Right lobe of liver (tissue), 6 donors: ENCODE measurements around the gene TENM4. TPM values are rescaled to one million over a fixed set of nuclear protein-coding genes. Genes with fewer than 3 reads are reported as not detected.
"Not testable (repeated sequence)": the region's sequence is repeated elsewhere in the genome, so short reads cannot be mapped to it uniquely, and the experiment has no call there.

ENCODE experiments used
- ATAC-seq, 4 donors: fragments of 200-7000 bp; cut with Tn5 transposase; one replicate each; pipeline ENCODE4 v1.9.1; 2020; ENCODE audit warnings: mild to moderate bottlenecking in 4 of 4, moderate library complexity in 4 of 4
- DNase-seq, 3 donors: peaks; one replicate each; pipeline ENCODE4 v3.0.0-alpha.2; 2020
- H3K27ac ChIP-seq, 3 donors: fragments of 200-600 bp; one replicate each; pipeline ENCODE4 v1.8.0; 2022
- H3K27me3 ChIP-seq, 2 donors: fragments of 200-600 bp; one replicate each; pipeline ENCODE4 v1.8.0; 2022
- H3K36me3 ChIP-seq, 4 donors: fragments of 200-600 bp; sonication (generic) in 1 of 4; one replicate each; pipeline versions ENCODE4 v1.5.1 to v1.8.0; 2017 to 2022; ENCODE audit warnings: control low read depth in 1 of 4
- H3K4me1 ChIP-seq, 4 donors: fragments of 200-600 bp; sonication (generic) in 1 of 4; one replicate each; pipeline versions ENCODE4 v1.5.1 to v1.8.0; 2017 to 2022; ENCODE audit warnings: control low read depth in 1 of 4
- H3K4me3 ChIP-seq, 3 donors: fragments of 200-600 bp; one replicate each; pipeline ENCODE4 v1.8.0; 2022
- H3K9me3 ChIP-seq, 4 donors: fragments of 200-600 bp; sonication (generic) in 1 of 4; one replicate each; pipeline versions ENCODE4 v1.5.1 to v1.8.0; 2017 to 2022; ENCODE audit warnings: control low read depth in 1 of 4
- POLR2A ChIP-seq: fragments of 450-650 bp; IDR thresholded peaks from one replicate; pipeline ENCODE4 v1.6.1; 2017; ENCODE audit warnings: antibody characterized with exemption, mild to moderate bottlenecking
- WGBS: methylation state at CpG from one replicate; pipeline ENCODE4 v1.1.6; 2018; ENCODE audit warnings: low coverage, low lambda C conversion rate; ENCODE audit not compliant: insufficient coverage; ENCODE audit errors: missing lambda C conversion rate; 5-methylcytosine and 5-hydroxymethylcytosine counted together
- intact Hi-C, 2 donors: fragments of 100-400 bp; cut with DNase I; formaldehyde crosslinking; loops; one replicate each; pipeline versions ENCODE4 v1.11.2 to v1.14.1; 2022
- total RNA-seq, 6 experiments: library from RNA; depleted of rRNA in 2 of 6; stranded (reverse); fragments of >200 nt in 2 of 6; fragmentation: NEBNext Ultra II Directional in 3 of 6; extraction: Animal tissue kit (Norgen Biotek cat#: 25700) in 3 of 6; gene quantifications; one replicate each; pipeline versions ENCODE4 v1.1.0 to v1.2.4, GENCODE V29; 2016 to 2023
- TF ChIP-seq, protein P1 (sequence below), 4 donors: fragments of 200-600 bp in 3 of 4; fragments of 450-650 bp in 1 of 4; IDR thresholded peaks; one replicate each; pipeline versions ENCODE4 v1.5.1 to v1.8.0; 2016 to 2022; ENCODE audit warnings: antibody characterized with exemption in 4 of 4, mild to moderate bottlenecking in 2 of 4
- donor health status: DM: no; HTN: yes; CAD: no.
- donor health status: DM: no; HTN: no; CAD: no.
- donor health status: DM: no; HTN: no; CAD: no.
- donor health status: DM: no; HTN: yes; CAD: no.
- donor health status: DM: no; HTN: yes; CAD: no.

The TENM4 gene
- total RNA-seq, 6 experiments from 2014 or later, result 0.04 to 0.58 (median 0.14) TPM; not detected in 2

DNA sequence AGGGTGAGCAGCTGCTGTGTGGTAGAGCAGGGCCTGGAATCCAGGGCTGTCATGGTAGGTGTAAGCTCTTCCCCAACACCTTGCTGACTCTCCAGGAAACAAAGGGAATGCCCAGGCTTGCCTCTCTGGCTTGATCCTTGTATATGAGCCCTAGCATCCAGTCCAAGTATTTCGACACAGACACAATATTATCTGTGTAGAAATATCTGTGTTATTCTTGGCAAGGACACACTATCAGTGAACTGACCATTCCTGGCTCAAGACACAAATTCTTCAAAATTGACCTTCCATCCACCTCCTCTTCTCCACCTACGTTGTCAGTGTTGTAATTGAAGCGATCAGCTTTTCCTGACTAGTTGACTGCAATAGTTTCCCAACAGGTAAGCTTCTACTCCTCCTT lies 554.2 kb downstream of the TENM4 start:
- no peak overlapping the region for H3K4me3 ChIP-seq
- ATAC-seq, result peak; percentile 85 to 96 (median 94)

DNA sequence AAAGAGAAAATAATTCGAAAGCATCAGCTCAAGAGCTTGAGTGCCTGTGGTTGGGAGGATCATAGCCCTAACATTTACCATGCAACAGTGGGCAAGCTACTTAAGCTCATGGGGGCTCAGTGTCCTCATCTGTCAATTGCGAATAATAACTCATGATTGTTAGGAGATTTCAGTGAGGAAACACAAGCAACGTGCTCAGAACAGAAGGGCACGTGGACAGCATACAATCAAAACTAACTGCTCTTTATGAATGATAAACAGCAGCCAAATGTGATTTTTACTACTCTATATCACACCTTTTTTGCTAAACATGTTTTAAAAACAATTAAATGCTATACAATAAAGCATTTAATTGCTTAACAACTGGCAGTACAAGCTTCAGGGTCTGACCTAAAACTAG lies 556.1 kb downstream of the TENM4 start:
- no peak for ATAC-seq
- Histone ChIP-seq H3K4me3 (no peak overlapping the region), H3K27me3 (no peaks in the 10 kb centered on the region), H3K9me3 (no peaks in the 10 kb centered on the region), H3K36me3 (no peaks in the 10 kb centered on the region), H3K27ac (no peak overlapping the region), H3K4me1 (peaks cover 0 to 7% (median 4%) of the 10 kb centered on the region in 4 donors)
- WGBS, result 82% methylated on average over 4 of the region's 4 CpGs
- intact Hi-C loops, result no loop called here
- TF ChIP-seq, protein P1, sequence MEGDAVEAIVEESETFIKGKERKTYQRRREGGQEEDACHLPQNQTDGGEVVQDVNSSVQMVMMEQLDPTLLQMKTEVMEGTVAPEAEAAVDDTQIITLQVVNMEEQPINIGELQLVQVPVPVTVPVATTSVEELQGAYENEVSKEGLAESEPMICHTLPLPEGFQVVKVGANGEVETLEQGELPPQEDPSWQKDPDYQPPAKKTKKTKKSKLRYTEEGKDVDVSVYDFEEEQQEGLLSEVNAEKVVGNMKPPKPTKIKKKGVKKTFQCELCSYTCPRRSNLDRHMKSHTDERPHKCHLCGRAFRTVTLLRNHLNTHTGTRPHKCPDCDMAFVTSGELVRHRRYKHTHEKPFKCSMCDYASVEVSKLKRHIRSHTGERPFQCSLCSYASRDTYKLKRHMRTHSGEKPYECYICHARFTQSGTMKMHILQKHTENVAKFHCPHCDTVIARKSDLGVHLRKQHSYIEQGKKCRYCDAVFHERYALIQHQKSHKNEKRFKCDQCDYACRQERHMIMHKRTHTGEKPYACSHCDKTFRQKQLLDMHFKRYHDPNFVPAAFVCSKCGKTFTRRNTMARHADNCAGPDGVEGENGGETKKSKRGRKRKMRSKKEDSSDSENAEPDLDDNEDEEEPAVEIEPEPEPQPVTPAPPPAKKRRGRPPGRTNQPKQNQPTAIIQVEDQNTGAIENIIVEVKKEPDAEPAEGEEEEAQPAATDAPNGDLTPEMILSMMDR (IDR thresholded peaks at IDR 0.05), result no peak
- no peak for TF ChIP-seq POLR2A
- DNase-seq, result no peak

More for the DNA sequence above, 554.2 kb downstream of the TENM4 start:
- TF ChIP-seq, protein P1 (IDR thresholded peaks at IDR 0.05), result no peak
- TF ChIP-seq POLR2A, result no peak
- peaks cover 0 to 7% (median 4%) of the 10 kb centered on the region in 4 donors for H3K4me1 ChIP-seq
- no peaks in the 10 kb centered on the region for H3K27me3 ChIP-seq
- H3K27ac ChIP-seq, result no peak overlapping the region
- no peak for DNase-seq
- WGBS, result 5% methylated on average over 3 of the region's 3 CpGs
- no peaks in the 10 kb centered on the region for H3K36me3 ChIP-seq
- intact Hi-C loops, result no loop called here
- no peaks in the 10 kb centered on the region for H3K9me3 ChIP-seq

DNA sequence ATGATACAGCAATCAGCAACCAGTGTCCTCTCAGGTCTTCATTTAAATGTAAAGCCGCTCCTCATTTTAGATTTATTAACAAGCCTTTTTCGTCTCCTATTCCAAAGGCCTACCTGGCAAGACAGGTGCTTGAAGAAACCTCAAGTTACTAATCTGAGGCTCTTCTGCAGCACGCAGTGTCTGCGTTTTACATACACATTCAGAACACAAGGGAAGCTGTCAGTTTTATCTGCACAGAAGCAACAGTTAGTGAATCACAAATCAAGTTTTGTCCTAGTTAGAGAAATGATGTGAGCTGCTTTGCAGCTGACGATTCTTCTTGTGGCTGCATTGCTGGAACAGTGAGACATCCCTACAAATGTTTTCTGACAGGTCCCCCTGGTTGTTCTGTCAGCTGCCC lies 557.3 kb downstream of the TENM4 start:
- WGBS, result 86% methylated on average over 3 of the region's 5 CpGs
- H3K36me3 ChIP-seq, result no peaks in the 10 kb centered on the region
- peaks cover 0 to 7% (median 4%) of the 10 kb centered on the region in 4 donors for H3K4me1 ChIP-seq
- H3K27me3 ChIP-seq, result no peaks in the 10 kb centered on the region
- no peak for DNase-seq
- no peak overlapping the region for H3K27ac ChIP-seq
- intact Hi-C loops, result no loop called here
- H3K9me3 ChIP-seq, result no peaks in the 10 kb centered on the region
- H3K4me3 ChIP-seq, result no peak overlapping the region
- no peak for TF ChIP-seq POLR2A
- TF ChIP-seq, protein P1 (IDR thresholded peaks at IDR 0.05), result no peak
- ATAC-seq, result no peak

DNA sequence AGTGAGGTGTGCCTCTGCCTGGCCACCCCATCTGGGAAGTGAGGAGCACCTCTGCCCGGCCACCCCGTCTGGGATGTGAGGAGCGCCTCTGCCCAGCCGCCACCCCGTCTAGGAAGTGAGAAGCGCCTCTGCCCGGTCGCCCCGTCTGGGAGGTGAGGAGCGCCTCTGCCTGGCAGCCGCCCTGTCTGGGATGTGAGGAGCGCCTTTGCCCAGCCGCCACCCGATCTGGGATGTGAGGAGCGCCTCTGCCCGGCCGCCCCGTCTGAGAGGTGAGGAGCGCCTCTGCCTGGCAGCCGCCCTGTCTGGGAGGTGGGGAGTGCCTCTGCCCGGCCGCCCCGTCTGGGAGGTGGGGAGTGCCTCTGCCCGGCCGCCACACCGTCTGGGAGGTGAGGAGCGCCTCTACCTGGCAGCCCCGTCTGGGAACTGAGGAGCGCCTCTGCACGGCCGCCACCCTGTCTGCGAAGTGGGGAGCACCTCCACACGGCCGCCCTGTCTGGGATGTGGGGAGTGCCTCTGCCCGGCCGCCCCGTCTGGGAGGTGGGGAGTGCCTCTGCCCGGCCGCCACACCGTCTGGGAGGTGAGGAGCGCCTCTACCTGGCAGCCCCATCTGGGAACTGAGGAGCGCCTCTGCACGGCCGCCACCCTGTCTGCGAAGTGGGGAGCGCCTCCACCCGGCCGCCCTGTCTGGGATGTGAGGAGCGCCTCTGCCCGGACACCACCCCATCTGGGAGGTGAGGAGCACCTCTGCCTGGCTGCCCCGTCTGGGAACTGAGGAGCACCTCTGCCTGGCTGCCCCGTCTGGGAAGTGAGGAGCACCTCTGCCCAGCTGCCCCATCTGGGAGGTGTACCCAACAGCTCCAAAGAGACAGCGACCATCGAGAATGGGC lies 561.5 kb downstream of the TENM4 start:
- H3K27ac ChIP-seq, DNase-seq, H3K36me3 ChIP-seq, H3K9me3 ChIP-seq, H3K27me3 ChIP-seq, ATAC-seq, H3K4me3 ChIP-seq, intact Hi-C loops, H3K4me1 ChIP-seq: not testable (repeated sequence)
- 100% methylated on average over 3 of the region's 54 CpGs for WGBS

DNA sequence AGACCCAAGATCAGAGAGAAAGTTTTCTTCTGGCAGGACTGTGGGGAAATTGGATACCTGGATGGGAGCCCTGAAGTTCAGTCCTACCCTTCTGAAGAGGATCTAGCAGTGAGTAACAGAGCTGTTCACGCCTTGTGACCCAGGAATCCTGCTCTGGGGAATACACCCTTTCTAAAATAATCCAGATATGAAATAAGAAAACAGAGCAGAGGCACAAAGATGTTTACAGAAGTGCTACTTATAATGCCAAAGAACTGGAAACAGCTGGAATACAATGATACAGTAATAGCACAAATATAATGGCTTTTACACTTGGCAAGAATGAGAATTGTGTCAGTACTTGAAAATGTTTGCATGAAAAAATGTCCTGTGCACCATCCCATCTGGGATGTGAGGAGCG lies 562.2 kb downstream of the TENM4 start:
- no peak for ATAC-seq
- TF ChIP-seq POLR2A, result no peak
- TF ChIP-seq, protein P1 (IDR thresholded peaks at IDR 0.05), result no peak
- intact Hi-C loops, result no loop called here
- no peak for DNase-seq
- Histone ChIP-seq H3K4me1 (no peaks in the 10 kb centered on the region), H3K9me3 (no peaks in the 10 kb centered on the region), H3K4me3 (no peak overlapping the region), H3K36me3 (no peaks in the 10 kb centered on the region), H3K27ac (no peak overlapping the region), H3K27me3 (no peaks in the 10 kb centered on the region)
- WGBS, result 83% methylated on average over 1 of the region's 2 CpGs
